HepG2 (cell line): ENCODE data around the gene VPS54. TPM values are rescaled to one million over a fixed set of nuclear protein-coding genes. Genes with fewer than 3 reads are reported as not detected.
A peak's percentile ranks its signal among the peaks of the same experiment; 100 is the strongest.

Source experiments
- CEBPB ChIP-seq: IDR thresholded peaks from 2 replicates; pipeline ENCODE4 v1.6.1; 2011; ENCODE audit warnings: low read depth, low read length, improper control_type of control experiment, borderline replicate concordance
- EP300 ChIP-seq, 3 experiments: sonication (generic) in 1 of 3; formaldehyde crosslinking in 1 of 3; IDR thresholded peaks; 2 replicates each; pipeline versions ENCODE4 v1.5.1 to v1.6.1; 2011 to 2020; ENCODE audit warnings: low read depth in 2 of 3, low read length in 2 of 3, borderline replicate concordance in 1 of 3, improper control_type of control experiment in 1 of 3, mild to moderate bottlenecking in 1 of 3, missing genetic modification reagents in 1 of 3, moderate library complexity in 1 of 3
- FOXO1 ChIP-seq: sonication (generic); formaldehyde crosslinking; IDR thresholded peaks from 2 replicates; pipeline ENCODE4 v1.4.0; 2020; ENCODE audit warnings: missing genetic modification reagents
- HNF4G ChIP-seq, 2 experiments: sonication (generic) in 1 of 2; formaldehyde crosslinking in 1 of 2; IDR thresholded peaks; 2 replicates each; pipeline versions ENCODE4 v1.4.0 to v1.6.1; 2011 to 2020; ENCODE audit warnings: borderline replicate concordance in 2 of 2, low read depth in 2 of 2, mild to moderate bottlenecking in 2 of 2, low read length in 1 of 2, missing genetic modification reagents in 1 of 2, moderate library complexity in 1 of 2
- IRF9 ChIP-seq: sonication (generic); formaldehyde crosslinking; IDR thresholded peaks from 2 replicates; pipeline ENCODE4 v1.8.0; 2022; ENCODE audit warnings: missing genetic modification reagents, mild to moderate bottlenecking, borderline replicate concordance
- KLF13 ChIP-seq: sonication (generic); formaldehyde crosslinking; IDR thresholded peaks from 2 replicates; pipeline ENCODE4 v1.4.0; 2020; ENCODE audit warnings: mild to moderate bottlenecking, missing genetic modification reagents
- MEIS1 ChIP-seq: sonication (generic); formaldehyde crosslinking; IDR thresholded peaks from 2 replicates; pipeline ENCODE4 v1.9.0; 2021; ENCODE audit warnings: mild to moderate bottlenecking, missing genetic modification reagents, moderate library complexity, borderline replicate concordance
- NCOR1 ChIP-seq: fragments of 200-600 bp; sonication (generic); IDR thresholded peaks from 2 replicates; pipeline ENCODE4 v1.7.0; 2017; ENCODE audit warnings: antibody characterized with exemption, low read length, borderline replicate concordance
- NR2C2 ChIP-seq: sonication (generic); formaldehyde crosslinking; IDR thresholded peaks from 2 replicates; pipeline ENCODE4 v1.4.0; 2020; ENCODE audit warnings: missing genetic modification reagents, mild to moderate bottlenecking, moderate library complexity, borderline replicate concordance
- PHF5A ChIP-seq: IDR thresholded peaks from one replicate; pipeline ENCODE4 v1.6.1; 2018; ENCODE audit warnings: low read depth, missing genetic modification reagents; ENCODE audit not compliant: unreplicated experiment
- POLR2G ChIP-seq: fragments of 200-400 bp; formaldehyde crosslinking; IDR thresholded peaks from 2 replicates; pipeline ENCODE4 v1.6.1; 2018; ENCODE audit warnings: mild to moderate bottlenecking, low read depth, low read length, moderate library complexity
- PRDM15 ChIP-seq: sonication (generic); formaldehyde crosslinking; IDR thresholded peaks from 2 replicates; pipeline ENCODE4 v1.4.0; 2020; ENCODE audit warnings: missing genetic modification reagents
- RFXAP ChIP-seq: sonication (generic); formaldehyde crosslinking; IDR thresholded peaks from 2 replicates; pipeline ENCODE4 v1.4.0; 2020; ENCODE audit warnings: missing genetic modification reagents, borderline replicate concordance
- SNAPC2 ChIP-seq: sonication (generic); formaldehyde crosslinking; IDR thresholded peaks from 2 replicates; pipeline ENCODE4 v1.8.1; 2022; ENCODE audit warnings: mild to moderate bottlenecking, missing genetic modification reagents
- SRF ChIP-seq: IDR thresholded peaks from 2 replicates; pipeline ENCODE4 v1.6.1; 2011; ENCODE audit warnings: mild to moderate bottlenecking, low read depth, low read length, moderate library complexity
- SUZ12 ChIP-seq: fragments of 150-350 bp; IDR thresholded peaks from 2 replicates; pipeline ENCODE4 v1.6.1; 2014; ENCODE audit warnings: low read depth, low read length
- THRA ChIP-seq: sonication (generic); formaldehyde crosslinking; IDR thresholded peaks from 2 replicates; pipeline ENCODE4 v1.4.0; 2020; ENCODE audit warnings: missing genetic modification reagents, borderline replicate concordance
- ZBTB3 ChIP-seq: sonication (generic); formaldehyde crosslinking; IDR thresholded peaks from 2 replicates; pipeline ENCODE4 v1.4.0; 2020; ENCODE audit warnings: low read depth, mild to moderate bottlenecking, moderate library complexity, missing genetic modification reagents, borderline replicate concordance
- ZBTB43 ChIP-seq: sonication (generic); formaldehyde crosslinking; conservative IDR thresholded peaks from 2 replicates; pipeline ENCODE4 v1.4.0; 2020; ENCODE audit warnings: missing genetic modification reagents
- ZNF644 ChIP-seq: IDR thresholded peaks from 2 replicates; pipeline ENCODE4 v1.6.1; 2016; ENCODE audit warnings: low read depth
- polyA plus RNA-seq, 8 experiments: library from polyadenylated mRNA; depleted of rRNA in 3 of 8; stranded (reverse) in 7 of 8; unstranded in 1 of 8; fragments of >200 nt; fragmentation: Illumina TruSeq in 4 of 8; extraction: Trizol in 4 of 8; gene quantifications; 2 replicates each; pipeline versions ENCODE4 v1.2.1 to v1.2.3, GENCODE V29; 2011 to 2016; ENCODE audit warnings: low read depth in 4 of 8, missing spikeins in 1 of 8, mixed read lengths in 1 of 8; ENCODE audit not compliant: insufficient read depth in 1 of 8
- total RNA-seq, 5 experiments: library from RNA; depleted of rRNA; stranded (reverse); fragments of >200 nt; fragmentation: Illumina TruSeq; extraction: Trizol; gene quantifications; 2 replicates each; pipeline ENCODE4 v1.2.3, GENCODE V29; 2016; ENCODE audit warnings: low read depth in 1 of 5

The VPS54 gene
- total and polyA plus RNA-seq, 2 of the 13 experiments (the other 11 are each of a cell fraction or from before 2014, with no cell fraction given), result 64.7 to 77.5 TPM

GRCh38 chr2:63984606-63985359 is 34.4 kb downstream of the VPS54 start (continued):
- TF ChIP-seq SNAPC2 (no peak), ZNF644 (CRISPR knock-in tag) (no peak; the same call in 1 of the 2 replicates), IRF9 (CRISPR knock-in tag) (no peak), SUZ12 (no peak), ZBTB43 (CRISPR knock-in tag) (0 out of 2 replicates have a peak, but pooled peaks have one; percentile 34), THRA (CRISPR knock-in tag) (peak; percentile 45; the same call in 1 of the 2 replicates), RFXAP (CRISPR knock-in tag) (no peak), MEIS1 (no peak), CEBPB (peak; percentile 90), PHF5A (CRISPR knock-in tag) (no peak), PRDM15 (CRISPR knock-in tag) (0 out of 2 replicates have a peak, but pooled peaks have one; percentile 45), KLF13 (CRISPR knock-in tag) (no peak), POLR2G (peak; percentile 73), ZBTB3 (CRISPR knock-in tag) (no peak; the same call in 1 of the 2 replicates), SRF (no peak), EP300 (IDR thresholded peaks at IDR 0.05; ENCODE audit: low read depth in 2 of 2, low read length in 2 of 2) (peak; percentile 9 to 82; a peak in 2 of 4 replicates), EP300 (CRISPR knock-in tag; IDR thresholded peaks at IDR 0.05; ENCODE audit: borderline replicate concordance) (peak; percentile 80), FOXO1 (CRISPR knock-in tag) (peak; percentile 82), NR2C2 (CRISPR knock-in tag) (peak; percentile 22; the same call in 1 of the 2 replicates), HNF4G (IDR thresholded peaks at IDR 0.05; ENCODE audit: borderline replicate concordance, low read depth, low read length) (peak; percentile 56; the same call in 1 of the 2 replicates), HNF4G (CRISPR knock-in tag; IDR thresholded peaks at IDR 0.05; ENCODE audit: borderline replicate concordance, low read depth) (no peak), NCOR1 (peak; percentile 67; the same call in 1 of the 2 replicates)
